Measurements from ENCODE around the gene RASL10A.

RASL10A gene

DNA sequence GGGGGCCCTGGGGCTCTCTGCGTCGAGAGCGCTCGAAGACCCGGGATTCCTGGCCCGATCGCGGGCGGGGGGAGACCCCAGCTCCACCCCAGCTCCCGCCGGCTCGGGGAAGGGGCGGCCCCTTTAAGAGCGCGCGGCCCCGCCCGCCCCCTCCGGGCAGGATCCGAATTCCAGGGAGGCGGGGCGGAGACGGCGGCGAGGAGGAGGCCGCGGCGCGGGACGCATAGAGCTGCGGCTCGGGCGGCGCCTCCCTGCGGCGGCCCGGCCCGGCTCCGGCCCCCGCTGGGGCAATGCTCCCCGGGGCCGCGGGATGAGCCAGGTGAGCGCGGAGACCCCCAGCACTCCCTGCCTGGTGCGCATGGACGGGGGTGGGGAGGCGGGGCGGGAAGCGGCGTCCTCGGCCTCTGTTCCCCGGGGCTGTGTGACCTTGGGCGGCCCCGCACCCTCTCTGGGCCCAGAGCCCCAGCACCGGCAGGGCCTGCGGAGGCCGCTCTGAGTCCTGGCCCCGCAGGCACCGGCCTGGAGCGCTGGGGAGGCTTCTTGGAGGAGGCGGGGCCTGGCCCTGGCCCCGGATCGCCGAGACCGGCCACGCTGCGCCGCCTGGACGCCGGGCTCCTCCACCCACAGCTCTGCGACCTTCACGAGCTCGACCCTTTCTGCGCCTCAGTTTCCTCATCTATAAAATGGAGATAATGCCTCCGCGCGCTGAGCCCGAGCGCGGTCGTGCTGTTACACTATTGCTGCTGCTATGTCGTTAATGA is 8.5 kb downstream of the RASL10A start:
- Histone ChIP-seq H3F3A (ENCODE audit: low read depth) (no peaks in the 10 kb centered on the region; the same call in 1 of the 2 replicates), H3K9me3 (ENCODE audit: insufficient read depth, low read depth, low read length) (no peaks in the 10 kb centered on the region), H3K4me1 (ENCODE audit: insufficient read depth, low read length, poor library complexity, severe bottlenecking) (peaks cover 31% of the 10 kb centered on the region), H3K27me3 (ENCODE audit: insufficient read depth, low read length, poor library complexity, severe bottlenecking) (no peaks in the 10 kb centered on the region), H3K4me2 (ENCODE audit: low read depth, low read length, poor library complexity, severe bottlenecking) (peak overlapping the region; percentile 91), H4K20me1 (ENCODE audit: insufficient read depth, low read length, poor library complexity, severe bottlenecking) (no peaks in the 10 kb centered on the region), H2AFZ (ENCODE audit: low read length) (peak overlapping the region; percentile 98), H3K9ac (ENCODE audit: low read depth, low read length, poor library complexity, severe bottlenecking) (peak overlapping the region; percentile 89), H3K36me3 (ENCODE audit: insufficient read depth, low read length) (no peaks in the 10 kb centered on the region), H3K4me3 (ENCODE audit: low read length, poor library complexity, severe bottlenecking) (peak overlapping the region; percentile 90), H3K9me2 (replicated peaks; ENCODE audit: low read depth, low read length) (no peaks in the 10 kb centered on the region), H3K79me2 (ENCODE audit: insufficient read depth, low read length) (no peaks in the 10 kb centered on the region)
- TF ChIP-seq EZH2phosphoT487 (IDR thresholded peaks at IDR 0.05; ENCODE audit: borderline replicate concordance) (no peak), CTCF (conservative IDR thresholded peaks at IDR 0.05; ENCODE audit: low read length) (no peak)

DNA sequence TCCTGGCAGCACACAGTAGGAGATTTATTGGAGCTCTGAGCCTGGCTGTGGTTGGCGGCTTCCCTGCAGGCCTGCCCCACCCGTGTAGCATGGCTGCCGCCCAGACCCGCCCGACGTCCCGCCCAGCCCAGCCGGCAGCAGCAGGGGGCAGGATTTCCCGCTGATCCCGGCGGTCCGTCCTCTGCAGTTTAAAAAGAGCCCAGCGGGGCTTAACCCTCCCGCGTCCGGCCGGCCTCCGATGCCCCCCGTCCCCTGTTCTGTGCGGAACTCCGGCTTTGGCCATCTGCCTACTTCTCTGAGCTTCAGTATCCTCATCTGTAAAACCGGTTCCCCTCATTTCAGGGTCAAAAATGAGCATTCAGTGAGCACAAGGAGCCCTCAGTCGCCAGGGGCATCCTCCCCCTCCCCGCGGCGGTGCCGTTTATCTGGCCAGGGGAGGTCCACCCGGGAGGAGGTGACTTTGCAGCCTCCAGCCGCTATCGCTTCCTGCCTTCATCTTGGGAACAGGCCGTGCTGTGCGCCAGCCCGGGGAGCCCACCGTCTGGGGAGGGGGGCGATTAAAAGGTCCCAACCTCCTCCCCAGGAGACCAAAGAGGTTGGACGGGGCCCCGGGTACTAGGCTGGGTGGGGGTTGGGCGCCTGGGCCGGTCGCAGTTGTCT is 9.2 kb downstream of the RASL10A start, which contains the start of gene GAS2L1:
GAS2L1 (plus strand) TSS at position 476 of the 660 bp plus-strand sequence. CDS start 1,456 bp downstream, outside the sequence.
- no peaks in the 10 kb centered on the region for H3K9me3 ChIP-seq (ENCODE audit: insufficient read depth, low read depth, low read length)
- H3K9me2 ChIP-seq (replicated peaks; ENCODE audit: low read depth, low read length): no peaks in the 10 kb centered on the region
- H3K4me1 ChIP-seq (ENCODE audit: insufficient read depth, low read length, poor library complexity, severe bottlenecking): peaks cover 31% of the 10 kb centered on the region
- H4K20me1 ChIP-seq (ENCODE audit: insufficient read depth, low read length, poor library complexity, severe bottlenecking): no peaks in the 10 kb centered on the region
- TF ChIP-seq EZH2phosphoT487 (IDR thresholded peaks at IDR 0.05; ENCODE audit: borderline replicate concordance) (no peak), CTCF (conservative IDR thresholded peaks at IDR 0.05; ENCODE audit: low read length) (peak; percentile 64)
- no peaks in the 10 kb centered on the region for H3K27me3 ChIP-seq (ENCODE audit: insufficient read depth, low read length, poor library complexity, severe bottlenecking)
- peak within 1 kb of the TSS; percentile 90 for H3K4me3 ChIP-seq (ENCODE audit: low read length, poor library complexity, severe bottlenecking)
- H3K79me2 ChIP-seq (ENCODE audit: insufficient read depth, low read length): no peaks in the 10 kb centered on the region
- peak within 1 kb of the TSS; percentile 89 for H3K9ac ChIP-seq (ENCODE audit: low read depth, low read length, poor library complexity, severe bottlenecking)
- H3F3A ChIP-seq (ENCODE audit: low read depth): peaks cover 5% of the 10 kb centered on the region; the same call in 1 of the 2 replicates
- H3K4me2 ChIP-seq (ENCODE audit: low read depth, low read length, poor library complexity, severe bottlenecking): peak within 1 kb of the TSS; percentile 91
- no peaks in the 10 kb centered on the region for H3K36me3 ChIP-seq (ENCODE audit: insufficient read depth, low read length)
- peak within 1 kb of the TSS; percentile 98 for H2AFZ ChIP-seq (ENCODE audit: low read length)

DNA sequence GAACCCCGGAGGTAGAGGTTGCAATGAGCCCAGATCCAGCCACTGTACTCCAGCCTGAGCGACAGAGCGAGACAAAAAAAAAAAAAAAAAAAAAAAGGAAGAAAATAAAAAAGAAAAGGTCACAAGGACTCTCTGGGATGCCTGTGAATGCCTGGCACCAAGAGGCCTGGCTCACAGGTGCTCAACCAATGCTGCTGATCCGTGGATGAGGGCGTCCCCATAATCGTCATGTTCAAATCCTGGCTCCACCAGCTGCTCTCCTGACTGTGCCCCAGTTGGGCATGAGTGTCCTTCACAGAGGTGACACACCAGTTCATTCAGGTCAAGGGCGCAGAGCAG is 9.7 kb downstream of the RASL10A start:
- peak overlapping the region; percentile 91 for H3K4me2 ChIP-seq (ENCODE audit: low read depth, low read length, poor library complexity, severe bottlenecking)
- TF ChIP-seq CTCF (conservative IDR thresholded peaks at IDR 0.05; ENCODE audit: low read length): no peak
- no peak for TF ChIP-seq EZH2phosphoT487 (IDR thresholded peaks at IDR 0.05; ENCODE audit: borderline replicate concordance)
- H3F3A ChIP-seq (ENCODE audit: low read depth): peaks cover 5% of the 10 kb centered on the region
- no peaks in the 10 kb centered on the region for H4K20me1 ChIP-seq (ENCODE audit: insufficient read depth, low read length, poor library complexity, severe bottlenecking)
- H2AFZ ChIP-seq (ENCODE audit: low read length): peak overlapping the region; percentile 98
- H3K9me2 ChIP-seq (replicated peaks; ENCODE audit: low read depth, low read length): no peaks in the 10 kb centered on the region
- H3K79me2 ChIP-seq (ENCODE audit: insufficient read depth, low read length): no peaks in the 10 kb centered on the region
- H3K4me3 ChIP-seq (ENCODE audit: low read length, poor library complexity, severe bottlenecking): peak overlapping the region; percentile 90
- peaks cover 31% of the 10 kb centered on the region for H3K4me1 ChIP-seq (ENCODE audit: insufficient read depth, low read length, poor library complexity, severe bottlenecking)
- H3K9ac ChIP-seq (ENCODE audit: low read depth, low read length, poor library complexity, severe bottlenecking): peak overlapping the region; percentile 89
- H3K36me3 ChIP-seq (ENCODE audit: insufficient read depth, low read length): peaks cover 4% of the 10 kb centered on the region; the same call in 1 of the 2 replicates
- H3K27me3 ChIP-seq (ENCODE audit: insufficient read depth, low read length, poor library complexity, severe bottlenecking): no peaks in the 10 kb centered on the region
- no peaks in the 10 kb centered on the region for H3K9me3 ChIP-seq (ENCODE audit: insufficient read depth, low read depth, low read length)
